Epithelial cell of esophagus (primary cell): ENCODE data around the gene KRT28.

Experiments
- DNase-seq: peaks from one replicate; pipeline ENCODE4 v3.0.0; 2010; ENCODE audit warnings: low read depth
- H3K4me3 ChIP-seq: 2 replicates; pipeline ENCODE4 v1.5.1; 2011; ENCODE audit warnings: mild to moderate bottlenecking, low read length, control low read depth
- CTCF ChIP-seq: IDR thresholded peaks from 2 replicates; pipeline ENCODE4 v1.5.1; 2011; ENCODE audit warnings: low read depth, mild to moderate bottlenecking, low read length, control low read depth, inconsistent platforms; ENCODE audit not compliant: insufficient read depth; ENCODE audit errors: missing control alignments

KRT28 gene

GRCh38 chr17:40782450-40782849 is 17.3 kb downstream of the KRT28 start, which contains the start of gene KRT27:
KRT27 (minus strand) TSS chr17:40782550; CDS start chr17:40782493, 57 bp downstream.
- no peak for TF ChIP-seq CTCF
- DNase-seq, result no peak
- H3K4me3 ChIP-seq, result no peak within 1 kb of the TSS

- no peak for TF ChIP-seq CTCF
- peak overlapping the region; percentile 28 for H3K4me3 ChIP-seq
- peak; percentile 35 for DNase-seq
Measured at GRCh38 chr17:40779181-40779909, 20.4 kb downstream of the KRT28 start.

GRCh38 chr17:40778461-40778860 is 21.3 kb downstream of the KRT28 start:
- no peak overlapping the region for H3K4me3 ChIP-seq
- peak; percentile 39 for DNase-seq
- no peak for TF ChIP-seq CTCF

- H3K4me3 ChIP-seq, result no peak overlapping the region
- TF ChIP-seq CTCF, result no peak
- DNase-seq, result no peak
Measured at GRCh38 chr17:40777971-40778370, 21.8 kb downstream of the KRT28 start.

- DNase-seq, result no peak
- no peak for TF ChIP-seq CTCF
- no peak overlapping the region for H3K4me3 ChIP-seq
Measured at GRCh38 chr17:40777459-40777858, 22.3 kb downstream of the KRT28 start.

GRCh38 chr17:40775945-40776344 is 23.8 kb downstream of the KRT28 start:
- DNase-seq, result no peak
- H3K4me3 ChIP-seq, result no peak overlapping the region
- TF ChIP-seq CTCF, result no peak

GRCh38 chr17:40772101-40772500 is 27.7 kb downstream of the KRT28 start, which contains the start of gene KRT26:
KRT26 (minus strand) TSS chr17:40772201; CDS start chr17:40772113, 88 bp downstream.
- no peak for DNase-seq
- no peak for TF ChIP-seq CTCF
- no peak within 1 kb of the TSS for H3K4me3 ChIP-seq
